GM23338 (cell line): Measurements from ENCODE around the gene LANCL1. TPM values are rescaled to one million over a fixed set of nuclear protein-coding genes. Genes with fewer than 3 reads are reported as not detected.

Experiments used
- ATAC-seq: fragments of 200-7000 bp; cut with Tn5 transposase; 3 replicates; pipeline ENCODE4 v1.9.1; 2020
- DNase-seq: peaks from one replicate; pipeline ENCODE4 v3.0.0-alpha.2; 2015; ENCODE audit warnings: low spot score
- H2AFZ ChIP-seq: fragments of 200-600 bp; sonication (generic); 2 replicates; pipeline ENCODE4 v1.8.0; 2016; ENCODE audit warnings: antibody characterized with exemption, mild to moderate bottlenecking, moderate library complexity
- H3F3A ChIP-seq: fragments of 200-600 bp; sonication (generic); replicated peaks from 2 replicates; pipeline ENCODE4 v1.8.0; 2017; ENCODE audit warnings: antibody characterized with exemption, mixed run types, low read depth
- H3K27ac ChIP-seq: fragments of 200-600 bp; sonication (generic); 2 replicates; pipeline ENCODE4 v1.6.1; 2016; ENCODE audit warnings: low read depth
- H3K27me3 ChIP-seq: fragments of 200-600 bp; sonication (generic); 2 replicates; pipeline ENCODE4 v1.8.0; 2016; ENCODE audit warnings: mild to moderate bottlenecking, mixed run types, moderate library complexity; ENCODE audit not compliant: insufficient read depth
- H3K36me3 ChIP-seq: fragments of 200-600 bp; sonication (generic); 2 replicates; pipeline ENCODE4 v1.8.0; 2016; ENCODE audit warnings: mild to moderate bottlenecking; ENCODE audit not compliant: insufficient read depth
- H3K4me1 ChIP-seq: fragments of 200-600 bp; sonication (generic); 2 replicates; pipeline ENCODE4 v1.8.0; 2016; ENCODE audit warnings: mild to moderate bottlenecking, moderate library complexity; ENCODE audit not compliant: insufficient read depth
- H3K4me2 ChIP-seq: fragments of 200-600 bp; sonication (generic); 2 replicates; pipeline ENCODE4 v1.7.1; 2017; ENCODE audit warnings: mixed run types
- H3K4me3 ChIP-seq: fragments of 200-600 bp; sonication (generic); 2 replicates; pipeline ENCODE4 v1.6.1; 2016; ENCODE audit warnings: mixed run types
- H3K79me2 ChIP-seq: fragments of 200-600 bp; sonication (generic); replicated peaks from 2 replicates; pipeline ENCODE4 v1.8.0; 2017; ENCODE audit warnings: mild to moderate bottlenecking; ENCODE audit not compliant: insufficient read depth
- H3K9me2 ChIP-seq: fragments of 200-600 bp; sonication (generic); 2 replicates; pipeline ENCODE4 v1.8.0; 2017; ENCODE audit not compliant: insufficient read depth
- H4K20me1 ChIP-seq: fragments of 200-600 bp; sonication (generic); replicated peaks from 2 replicates; pipeline ENCODE4 v1.8.0; 2017; ENCODE audit warnings: mild to moderate bottlenecking; ENCODE audit not compliant: insufficient read depth
- H3K27ac Mint-ChIP-seq: 2 replicates; pipeline ENCODE4 v1.8.0; 2020; ENCODE audit warnings: inconsistent platforms, mild to moderate bottlenecking, moderate library complexity, mixed read lengths
- H3K27me3 Mint-ChIP-seq: 3 replicates; pipeline ENCODE4 v1.8.0; 2022; ENCODE audit warnings: low read depth, mild to moderate bottlenecking, moderate library complexity, mixed read lengths, inconsistent platforms; ENCODE audit not compliant: insufficient read depth, poor library complexity
- H3K36me3 Mint-ChIP-seq: 3 replicates; pipeline ENCODE4 v1.8.0; 2021; ENCODE audit warnings: low read depth, mild to moderate bottlenecking, inconsistent platforms, moderate library complexity, mixed read lengths
- H3K4me1 Mint-ChIP-seq: 3 replicates; pipeline ENCODE4 v1.8.0; 2020; ENCODE audit warnings: mild to moderate bottlenecking, inconsistent platforms, mixed read lengths
- H3K4me3 Mint-ChIP-seq: 3 replicates; pipeline ENCODE4 v1.8.0; 2021; ENCODE audit warnings: moderate library complexity, mild to moderate bottlenecking, inconsistent platforms, mixed read lengths
- H3K9me3 Mint-ChIP-seq: 3 replicates; pipeline ENCODE4 v1.8.0; 2020; ENCODE audit warnings: moderate library complexity, mild to moderate bottlenecking, inconsistent platforms, mixed read lengths
- CREB1 ChIP-seq: fragments of 250-450 bp; sonication (Bioruptor Pico); IDR thresholded peaks from 2 replicates; pipeline ENCODE4 v1.5.0; 2020; ENCODE audit warnings: low read depth, mild to moderate bottlenecking, moderate library complexity
- EZH2 ChIP-seq: fragments of 200-600 bp; sonication (generic); IDR thresholded peaks from one replicate; pipeline ENCODE4 v1.8.0; 2017; ENCODE audit warnings: antibody characterized with exemption, mild to moderate bottlenecking, low read depth; ENCODE audit not compliant: unreplicated experiment
- EZH2phosphoT487 ChIP-seq: fragments of 200-600 bp; sonication (generic); IDR thresholded peaks from one replicate; pipeline ENCODE4 v1.8.1; 2018; ENCODE audit warnings: antibody characterized with exemption; ENCODE audit not compliant: unreplicated experiment
- POLR2AphosphoS5 ChIP-seq: IDR thresholded peaks from 2 replicates; pipeline ENCODE4 v1.6.1; 2016; ENCODE audit warnings: antibody characterized with exemption, low read depth
- STAT1 ChIP-seq: IDR thresholded peaks from one replicate; pipeline ENCODE4 v1.6.1; 2016; ENCODE audit warnings: antibody characterized with exemption; ENCODE audit not compliant: unreplicated experiment
- ZNF114 ChIP-seq: fragments of 250-450 bp; sonication (Bioruptor Pico); IDR thresholded peaks from 2 replicates; pipeline ENCODE4 v1.5.0; 2020; ENCODE audit warnings: mild to moderate bottlenecking, moderate library complexity
- ZNF331 ChIP-seq: fragments of 250-450 bp; sonication (Bioruptor Pico); IDR thresholded peaks from 2 replicates; pipeline ENCODE4 v1.5.0; 2020; ENCODE audit warnings: low read depth, mild to moderate bottlenecking, moderate library complexity
- polyA plus RNA-seq: library from polyadenylated mRNA; unstranded; fragments of >200 nt; fragmentation: Nextera tagmentation; extraction: Ambion mirVana; gene quantifications from 2 replicates; pipeline ENCODE4 v1.2.1, GENCODE V29; 2016
- total RNA-seq: library from RNA; depleted of rRNA; stranded (reverse); fragments of >200 nt; shearing (Covaris generic); gene quantifications from 2 replicates; pipeline ENCODE4 v1.2.3, GENCODE V29; 2014
- TF ChIP-seq, protein P1 (sequence below): IDR thresholded peaks from one replicate; pipeline ENCODE4 v1.6.1; 2018; ENCODE audit warnings: antibody characterized with exemption; ENCODE audit not compliant: unreplicated experiment
- TF ChIP-seq, protein P2 (sequence below): IDR thresholded peaks from 2 replicates; pipeline ENCODE4 v1.6.1; 2016; ENCODE audit warnings: antibody characterized with exemption
- TF ChIP-seq, protein P3 (sequence below), 2 experiments: fragments of 200-600 bp in 1 of 2; sonication (generic) in 1 of 2; conservative IDR thresholded peaks; 2 replicates each; pipeline versions ENCODE4 v1.5.1 to v1.6.1; 2016 to 2017; ENCODE audit warnings: antibody characterized with exemption in 2 of 2, low read depth in 2 of 2, mild to moderate bottlenecking in 2 of 2, moderate library complexity in 1 of 2

The LANCL1 gene
- total and polyA plus RNA-seq, 2 experiments from 2014 or later = 13.4 to 36.8 TPM

DNA sequence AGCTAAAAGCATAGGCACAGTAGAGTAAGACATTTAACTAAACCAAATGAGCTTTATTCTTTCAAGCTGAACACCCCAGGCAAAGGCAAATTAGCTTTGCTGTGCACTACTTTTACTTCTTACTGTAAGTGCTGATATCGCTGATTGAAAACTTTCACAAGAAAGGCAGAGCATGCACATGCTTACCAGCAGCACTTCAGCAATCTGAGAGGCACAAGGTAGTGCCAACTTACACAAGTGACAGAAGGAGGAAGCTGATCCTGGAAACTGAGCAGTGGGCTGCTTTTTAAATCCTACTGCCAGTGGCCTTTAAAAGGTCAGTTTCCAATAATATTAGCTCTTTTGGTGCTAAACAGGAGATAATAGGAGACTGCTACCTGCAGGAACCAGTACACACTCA is 43.9 kb downstream of the LANCL1 start (continued):
- TF ChIP-seq, protein P1, sequence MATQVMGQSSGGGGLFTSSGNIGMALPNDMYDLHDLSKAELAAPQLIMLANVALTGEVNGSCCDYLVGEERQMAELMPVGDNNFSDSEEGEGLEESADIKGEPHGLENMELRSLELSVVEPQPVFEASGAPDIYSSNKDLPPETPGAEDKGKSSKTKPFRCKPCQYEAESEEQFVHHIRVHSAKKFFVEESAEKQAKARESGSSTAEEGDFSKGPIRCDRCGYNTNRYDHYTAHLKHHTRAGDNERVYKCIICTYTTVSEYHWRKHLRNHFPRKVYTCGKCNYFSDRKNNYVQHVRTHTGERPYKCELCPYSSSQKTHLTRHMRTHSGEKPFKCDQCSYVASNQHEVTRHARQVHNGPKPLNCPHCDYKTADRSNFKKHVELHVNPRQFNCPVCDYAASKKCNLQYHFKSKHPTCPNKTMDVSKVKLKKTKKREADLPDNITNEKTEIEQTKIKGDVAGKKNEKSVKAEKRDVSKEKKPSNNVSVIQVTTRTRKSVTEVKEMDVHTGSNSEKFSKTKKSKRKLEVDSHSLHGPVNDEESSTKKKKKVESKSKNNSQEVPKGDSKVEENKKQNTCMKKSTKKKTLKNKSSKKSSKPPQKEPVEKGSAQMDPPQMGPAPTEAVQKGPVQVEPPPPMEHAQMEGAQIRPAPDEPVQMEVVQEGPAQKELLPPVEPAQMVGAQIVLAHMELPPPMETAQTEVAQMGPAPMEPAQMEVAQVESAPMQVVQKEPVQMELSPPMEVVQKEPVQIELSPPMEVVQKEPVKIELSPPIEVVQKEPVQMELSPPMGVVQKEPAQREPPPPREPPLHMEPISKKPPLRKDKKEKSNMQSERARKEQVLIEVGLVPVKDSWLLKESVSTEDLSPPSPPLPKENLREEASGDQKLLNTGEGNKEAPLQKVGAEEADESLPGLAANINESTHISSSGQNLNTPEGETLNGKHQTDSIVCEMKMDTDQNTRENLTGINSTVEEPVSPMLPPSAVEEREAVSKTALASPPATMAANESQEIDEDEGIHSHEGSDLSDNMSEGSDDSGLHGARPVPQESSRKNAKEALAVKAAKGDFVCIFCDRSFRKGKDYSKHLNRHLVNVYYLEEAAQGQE = no peak
- TF ChIP-seq, protein P2, sequence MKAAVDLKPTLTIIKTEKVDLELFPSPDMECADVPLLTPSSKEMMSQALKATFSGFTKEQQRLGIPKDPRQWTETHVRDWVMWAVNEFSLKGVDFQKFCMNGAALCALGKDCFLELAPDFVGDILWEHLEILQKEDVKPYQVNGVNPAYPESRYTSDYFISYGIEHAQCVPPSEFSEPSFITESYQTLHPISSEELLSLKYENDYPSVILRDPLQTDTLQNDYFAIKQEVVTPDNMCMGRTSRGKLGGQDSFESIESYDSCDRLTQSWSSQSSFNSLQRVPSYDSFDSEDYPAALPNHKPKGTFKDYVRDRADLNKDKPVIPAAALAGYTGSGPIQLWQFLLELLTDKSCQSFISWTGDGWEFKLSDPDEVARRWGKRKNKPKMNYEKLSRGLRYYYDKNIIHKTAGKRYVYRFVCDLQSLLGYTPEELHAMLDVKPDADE = no peak
- TF ChIP-seq, protein P3, sequence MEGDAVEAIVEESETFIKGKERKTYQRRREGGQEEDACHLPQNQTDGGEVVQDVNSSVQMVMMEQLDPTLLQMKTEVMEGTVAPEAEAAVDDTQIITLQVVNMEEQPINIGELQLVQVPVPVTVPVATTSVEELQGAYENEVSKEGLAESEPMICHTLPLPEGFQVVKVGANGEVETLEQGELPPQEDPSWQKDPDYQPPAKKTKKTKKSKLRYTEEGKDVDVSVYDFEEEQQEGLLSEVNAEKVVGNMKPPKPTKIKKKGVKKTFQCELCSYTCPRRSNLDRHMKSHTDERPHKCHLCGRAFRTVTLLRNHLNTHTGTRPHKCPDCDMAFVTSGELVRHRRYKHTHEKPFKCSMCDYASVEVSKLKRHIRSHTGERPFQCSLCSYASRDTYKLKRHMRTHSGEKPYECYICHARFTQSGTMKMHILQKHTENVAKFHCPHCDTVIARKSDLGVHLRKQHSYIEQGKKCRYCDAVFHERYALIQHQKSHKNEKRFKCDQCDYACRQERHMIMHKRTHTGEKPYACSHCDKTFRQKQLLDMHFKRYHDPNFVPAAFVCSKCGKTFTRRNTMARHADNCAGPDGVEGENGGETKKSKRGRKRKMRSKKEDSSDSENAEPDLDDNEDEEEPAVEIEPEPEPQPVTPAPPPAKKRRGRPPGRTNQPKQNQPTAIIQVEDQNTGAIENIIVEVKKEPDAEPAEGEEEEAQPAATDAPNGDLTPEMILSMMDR (conservative IDR thresholded peaks at IDR 0.05; ENCODE audit: low read depth in 2 of 2) = no peak
- TF ChIP-seq POLR2AphosphoS5 = no peak

DNA sequence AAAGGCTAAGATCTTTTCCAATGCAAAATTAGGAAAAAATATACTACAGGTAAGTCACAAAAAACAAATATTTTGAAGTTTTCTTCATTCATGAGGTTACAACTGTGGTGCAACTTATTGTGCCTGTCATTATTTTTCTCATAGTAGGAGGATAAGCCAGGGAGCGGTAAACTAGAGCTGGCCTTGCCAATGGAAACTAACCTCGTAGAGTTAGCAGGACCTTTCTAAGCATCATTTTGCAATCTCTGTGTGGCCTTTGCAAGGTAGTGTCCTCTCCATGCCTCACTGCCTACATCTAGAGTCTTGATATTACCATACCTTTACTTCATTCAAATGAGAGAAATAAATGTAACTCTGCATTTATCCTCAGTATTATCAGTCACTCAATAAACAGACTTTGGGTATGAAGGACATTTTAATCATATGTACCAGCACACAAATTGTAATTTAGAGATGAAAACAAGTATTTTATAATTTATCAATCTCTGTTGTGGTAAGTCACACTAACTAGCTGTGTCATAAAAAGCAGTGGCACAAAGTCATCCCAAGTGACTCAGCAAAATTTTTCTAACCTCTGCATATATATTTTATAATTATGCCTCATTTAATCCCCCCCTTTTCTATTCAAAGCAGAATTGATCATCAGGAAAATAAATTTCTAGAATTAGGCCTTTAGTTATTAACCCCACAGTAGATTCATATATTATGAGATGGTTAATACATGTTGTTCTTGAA is 47.0 kb downstream of the LANCL1 start:
- H3K36me3 ChIP-seq = peaks cover 35% of the 10 kb centered on the region
- no peak for ATAC-seq
- no peak for TF ChIP-seq ZNF331 (CRISPR knock-in tag)
- TF ChIP-seq CREB1 (CRISPR knock-in tag) = no peak
- no peak for TF ChIP-seq STAT1
- TF ChIP-seq ZNF114 (CRISPR knock-in tag) = no peak
- TF ChIP-seq, protein P1 = no peak
- TF ChIP-seq, protein P3 (conservative IDR thresholded peaks at IDR 0.05; ENCODE audit: low read depth in 2 of 2) = no peak
- no peak for TF ChIP-seq EZH2phosphoT487
- TF ChIP-seq EZH2 = no peak
- TF ChIP-seq, protein P2 = no peak
- no peak for TF ChIP-seq POLR2AphosphoS5

More for the DNA sequence above, 47.0 kb downstream of the LANCL1 start:
- no peaks in the 10 kb centered on the region for H3K27me3 ChIP-seq
- DNase-seq = no peak
- H3K27ac ChIP-seq = no peak overlapping the region
- H3K79me2 ChIP-seq = no peaks in the 10 kb centered on the region
- Mint-ChIP-seq H3K9me3 (peaks cover 43% of the 10 kb centered on the region), H3K27me3 (peaks cover 3% of the 10 kb centered on the region), H3K27ac (no peak overlapping the region; the same call in 1 of the 2 replicates), H3K36me3 (peaks cover 78% of the 10 kb centered on the region), H3K4me1 (peaks cover 4% of the 10 kb centered on the region; the same call in 2 of the 3 replicates), H3K4me3 (no peak overlapping the region)
- H3K4me3 ChIP-seq = no peak overlapping the region
- H3K4me1 ChIP-seq = no peaks in the 10 kb centered on the region
- no peaks in the 10 kb centered on the region for H3K9me2 ChIP-seq
- no peak overlapping the region for H3K4me2 ChIP-seq
- H2AFZ ChIP-seq = no peak overlapping the region
- no peaks in the 10 kb centered on the region for H3F3A ChIP-seq
- no peaks in the 10 kb centered on the region for H4K20me1 ChIP-seq
